ENCODE results near the gene MORC1.
"Not testable (repeated sequence)": the region's sequence is repeated elsewhere in the genome, so short reads cannot be mapped to it uniquely, and the experiment has no call there.

MORC1 gene

DNA sequence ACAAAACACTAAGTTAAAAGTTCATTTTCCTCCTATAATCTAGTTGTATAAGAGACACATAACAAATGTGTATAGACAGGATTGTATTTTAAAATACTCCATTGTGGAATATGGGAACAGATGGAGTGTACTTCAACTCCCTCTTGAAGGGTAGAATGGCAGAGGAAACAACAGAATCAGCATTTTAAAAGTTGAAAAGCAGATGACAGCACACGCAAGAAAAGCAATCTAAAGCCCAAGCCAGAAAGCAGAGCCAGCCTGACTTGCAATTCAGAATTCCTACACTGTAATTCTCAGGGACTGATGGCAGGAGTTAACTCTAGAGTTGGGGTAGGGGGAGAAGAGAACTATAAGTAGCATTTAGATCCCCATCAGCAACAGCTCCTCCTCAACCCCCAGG lies 22.8 kb downstream of the MORC1 start:
- DNase-seq = no peak

DNA sequence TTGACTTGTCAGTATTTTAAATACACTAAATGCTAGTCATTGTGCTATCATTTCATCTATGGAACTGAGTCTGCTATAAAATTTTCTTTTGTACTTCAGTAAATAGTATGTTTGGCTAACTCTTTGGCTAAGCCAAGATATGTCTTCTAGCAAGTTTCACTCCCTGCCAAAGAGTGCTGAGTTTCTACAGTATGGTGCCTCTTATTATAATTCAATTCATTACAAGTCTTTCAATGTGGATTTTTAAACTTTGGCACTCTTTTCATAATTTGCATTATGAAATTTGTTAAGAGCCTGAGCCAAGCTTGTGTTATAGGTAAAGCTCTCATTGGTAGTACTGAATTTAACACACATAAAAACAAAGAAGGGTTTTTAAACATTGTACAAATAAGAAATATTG lies 24.4 kb downstream of the MORC1 start:
- DNase-seq = no peak

DNA sequence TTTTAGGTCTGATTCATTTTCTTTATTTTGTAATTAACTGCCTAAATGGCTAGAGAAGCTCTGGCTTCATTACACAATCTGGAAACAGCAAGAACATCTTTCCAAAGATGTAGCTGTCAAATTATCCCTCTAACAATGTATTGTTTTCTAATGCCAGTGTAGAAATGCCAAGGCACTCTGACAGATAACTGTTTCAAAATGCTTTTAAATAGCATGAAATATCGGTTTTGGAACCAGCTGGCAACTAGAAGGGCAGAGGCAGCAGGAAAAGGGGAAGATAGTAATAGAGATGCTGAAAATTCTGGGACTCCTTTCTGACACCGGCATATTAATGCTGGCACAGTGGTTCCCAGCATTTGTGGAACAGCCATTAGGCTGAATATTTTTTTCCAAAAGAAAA lies 26.1 kb downstream of the MORC1 start:
- no peak for DNase-seq

DNA sequence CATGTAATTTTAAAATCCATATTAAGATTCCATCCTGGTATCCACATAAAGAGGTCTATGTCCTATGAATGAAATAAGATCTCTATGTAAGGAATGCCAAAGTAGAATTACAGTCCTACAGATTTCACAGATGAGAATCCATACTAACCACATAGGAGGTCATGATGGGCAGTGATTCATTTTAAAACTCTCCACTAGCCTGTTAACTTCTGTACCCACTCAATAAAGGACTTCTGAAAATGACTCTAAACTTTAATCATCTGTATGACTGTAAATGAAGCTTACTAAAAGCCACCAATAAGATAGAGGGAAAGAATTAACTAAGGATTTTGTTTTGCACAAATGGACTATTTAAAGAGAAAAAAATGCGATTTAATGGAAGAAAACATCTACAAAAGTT lies 28.7 kb downstream of the MORC1 start:
- no peak for DNase-seq

DNA sequence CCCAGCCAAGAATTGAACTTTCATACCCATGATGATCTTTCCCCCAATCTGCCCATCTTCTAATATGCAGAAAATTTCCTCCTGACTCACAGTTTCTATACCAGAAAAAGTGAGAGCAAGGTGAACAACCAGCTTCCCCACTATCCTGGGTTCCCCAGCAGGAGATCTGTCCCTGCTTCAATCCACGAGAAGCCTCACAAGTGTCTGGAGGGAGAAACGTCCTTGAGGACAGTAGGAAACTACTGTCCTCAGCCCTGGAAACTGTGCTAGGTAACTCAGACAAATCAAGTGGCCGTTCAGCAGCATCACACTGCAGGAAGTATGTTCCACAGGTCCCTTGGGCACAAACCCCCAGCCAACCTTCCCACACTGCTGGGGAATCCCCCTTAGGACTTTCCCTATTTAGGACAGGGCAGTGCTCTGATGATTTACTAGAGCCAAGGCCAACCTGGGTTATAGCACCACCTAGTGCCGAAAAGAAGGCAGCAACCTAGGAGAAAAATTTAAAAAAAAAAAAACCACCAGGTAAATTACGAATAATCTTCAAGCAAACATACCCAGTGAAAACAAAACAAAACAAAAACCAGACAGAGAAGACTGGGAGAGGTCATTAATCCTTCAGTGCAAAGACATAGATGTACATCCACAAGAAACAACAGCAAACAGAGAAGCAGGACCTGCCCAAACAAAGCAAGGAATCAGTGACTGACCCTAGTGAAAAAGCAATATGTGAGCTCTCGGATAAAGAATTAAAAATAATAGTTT lies 36.0 kb downstream of the MORC1 start:
- DNase-seq = peak in 1 of 2 experiments; percentile 20

DNA sequence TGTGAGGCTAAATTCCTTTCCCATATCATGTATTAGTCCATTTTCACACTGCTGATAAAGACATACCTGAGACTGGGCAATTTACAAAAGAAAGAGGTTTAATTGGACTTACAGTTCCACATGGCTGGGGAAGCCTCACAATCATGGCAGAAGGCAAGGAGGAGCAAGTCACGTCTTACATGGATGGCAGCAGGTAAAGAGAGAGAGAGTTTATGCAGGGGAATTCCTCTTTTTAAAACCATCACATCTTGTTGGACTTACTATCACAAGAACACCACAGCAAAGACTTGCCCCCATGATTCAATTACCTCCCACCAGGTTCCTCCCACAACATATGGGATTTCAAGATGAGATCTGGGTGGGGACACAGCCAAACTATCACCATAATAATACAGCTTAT lies 37.8 kb downstream of the MORC1 start:
- not testable (repeated sequence) for DNase-seq

DNA sequence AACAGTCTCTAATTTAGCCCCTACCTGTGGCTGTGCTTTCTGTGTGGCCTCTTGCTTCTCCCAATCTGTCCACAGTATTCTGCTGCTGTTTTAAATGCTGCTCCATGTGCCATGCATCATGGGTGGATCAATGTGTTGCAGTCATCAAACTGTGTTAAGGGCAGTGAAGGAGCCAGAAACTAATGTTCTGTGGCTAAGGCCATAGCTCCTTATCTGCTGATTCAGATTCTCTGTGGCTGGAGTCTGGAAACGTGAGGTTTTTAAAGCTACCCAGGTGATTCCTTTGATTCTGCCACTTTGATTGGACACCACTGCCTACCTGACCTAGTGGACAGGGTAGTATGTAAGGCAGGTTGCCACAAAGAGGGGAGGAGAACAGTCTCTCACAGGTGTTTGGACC lies 44.8 kb downstream of the MORC1 start:
- no peak for DNase-seq

DNA sequence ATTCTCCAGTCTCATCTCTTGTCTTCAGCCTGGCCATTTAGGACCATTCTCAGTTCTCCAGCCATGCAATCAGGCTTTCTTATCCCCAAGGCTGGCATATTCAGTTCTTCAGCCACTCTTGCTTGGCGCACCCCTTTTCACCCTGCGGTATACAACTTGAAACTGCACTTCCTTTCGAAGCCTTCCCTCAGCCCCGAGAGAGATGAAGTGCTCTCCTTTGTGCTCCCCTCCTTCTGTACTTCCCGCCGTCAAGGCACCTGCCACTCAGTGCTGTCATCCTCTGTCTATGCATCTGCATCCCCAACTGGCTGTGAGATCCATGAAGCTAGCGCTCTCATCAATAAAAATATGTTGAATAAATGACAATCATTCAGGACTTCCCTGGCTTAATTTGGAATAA lies 45.7 kb downstream of the MORC1 start:
- DNase-seq = no peak

DNA sequence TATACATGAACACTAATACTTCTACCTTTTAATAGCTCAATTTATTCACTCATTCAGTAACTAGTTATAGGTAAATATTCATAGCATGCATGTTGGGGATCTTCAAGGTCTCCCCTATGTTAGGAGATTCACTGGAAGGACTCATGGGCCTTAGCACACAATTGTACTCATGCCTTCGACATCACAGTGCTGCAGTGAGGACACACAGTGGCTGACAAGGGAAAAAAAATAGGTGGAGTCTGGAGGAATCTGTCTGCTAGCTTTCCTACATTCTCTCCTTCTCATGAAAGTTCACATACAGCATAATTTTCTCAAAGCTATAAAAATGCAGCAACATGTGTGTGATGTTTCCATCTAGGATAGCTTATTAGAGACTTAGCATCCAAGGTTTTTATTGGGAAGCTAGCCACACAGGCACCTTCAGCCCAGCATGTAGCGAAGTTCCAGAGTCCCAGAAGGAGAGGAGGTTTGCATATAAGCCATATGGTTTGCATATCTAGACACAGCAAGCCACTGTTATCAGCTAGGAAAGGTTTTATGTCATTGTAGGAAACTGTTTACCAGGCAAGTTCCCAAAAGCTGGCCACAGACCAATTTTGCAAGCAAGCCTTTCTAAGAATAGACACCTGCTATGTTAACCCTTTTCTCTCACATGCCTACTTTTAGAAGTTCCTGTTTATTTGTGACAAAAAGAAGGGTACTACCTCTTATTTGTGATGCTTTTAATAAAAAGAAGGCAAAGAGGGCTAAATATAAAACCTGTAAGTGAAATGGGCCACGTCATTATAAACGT lies 46.4 kb downstream of the MORC1 start:
- no peak for DNase-seq

DNA sequence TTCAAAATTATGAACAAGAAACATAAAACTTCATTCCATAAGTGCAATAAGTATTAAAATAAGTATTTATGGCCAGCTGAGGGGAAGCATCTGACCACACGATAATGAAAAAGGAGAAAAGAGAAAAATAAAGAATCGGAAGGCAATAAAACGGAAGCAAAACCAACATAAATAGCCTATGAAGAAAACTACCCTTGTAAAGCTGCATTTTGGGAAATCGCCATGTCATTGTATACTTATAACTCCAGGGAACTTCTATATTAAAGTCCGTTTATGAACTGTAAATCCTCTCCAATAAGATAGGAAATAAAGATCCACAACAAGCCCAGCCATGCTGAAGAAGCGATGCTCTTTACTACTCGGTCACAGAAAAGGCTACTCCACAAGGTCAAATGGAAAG lies 47.7 kb downstream of the MORC1 start:
- no peak for DNase-seq

DNA sequence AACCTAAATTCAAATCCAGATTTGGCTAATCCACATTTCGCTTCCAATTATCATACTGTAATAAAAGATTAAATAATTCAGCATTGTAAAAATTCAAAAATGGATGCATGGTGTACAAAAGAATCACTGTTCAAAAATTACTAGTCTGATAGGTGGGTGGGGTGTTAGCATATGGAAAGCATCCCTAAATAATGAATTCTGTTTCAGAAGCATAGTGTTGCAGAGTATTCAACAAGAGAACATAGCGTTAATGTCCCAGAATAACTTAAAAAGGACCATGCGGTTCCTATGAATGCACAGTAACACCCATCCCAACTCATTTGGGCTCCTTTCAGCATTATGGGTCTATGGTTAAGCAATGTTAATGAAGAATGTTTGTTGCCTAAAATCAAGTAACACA lies 51.1 kb downstream of the MORC1 start:
- DNase-seq = no peak

DNA sequence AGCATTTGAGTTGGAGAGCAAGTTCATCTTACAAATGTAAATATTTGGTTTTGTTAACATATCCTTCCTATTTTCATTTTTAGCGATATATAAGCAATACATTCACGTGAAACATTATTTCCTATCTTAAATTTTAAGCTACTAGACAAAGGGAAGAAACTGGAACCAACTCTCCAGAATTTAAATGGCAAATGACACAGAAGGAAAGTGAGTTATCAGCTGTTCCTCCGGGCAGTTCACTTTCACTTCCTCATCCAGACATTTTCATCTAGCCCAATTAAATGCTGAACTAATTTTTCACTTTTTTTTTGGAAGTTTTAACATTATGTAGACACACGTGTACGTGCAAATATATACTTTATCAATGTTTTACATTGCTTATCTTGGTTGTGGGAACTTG lies 58.7 kb downstream of the MORC1 start:
- no peak for DNase-seq

DNA sequence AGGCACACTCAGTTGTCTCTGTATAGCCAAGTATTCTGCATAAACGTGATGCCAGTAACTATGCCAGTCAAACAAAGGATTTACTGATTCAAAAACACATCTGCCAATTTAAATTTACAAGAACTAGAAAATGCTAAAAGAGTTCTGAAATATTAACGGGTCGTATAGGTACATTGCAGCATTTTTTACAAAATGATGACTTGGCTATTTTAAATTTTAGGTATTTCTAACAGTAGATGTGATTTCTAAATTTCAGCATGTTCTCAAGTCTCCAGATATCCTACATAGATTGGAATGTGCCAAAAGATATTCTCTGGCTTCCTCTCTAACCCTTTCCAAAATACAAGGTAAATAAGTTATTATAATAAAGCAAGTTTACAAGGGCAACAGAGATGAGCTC lies 60.3 kb downstream of the MORC1 start:
- DNase-seq = no peak

DNA sequence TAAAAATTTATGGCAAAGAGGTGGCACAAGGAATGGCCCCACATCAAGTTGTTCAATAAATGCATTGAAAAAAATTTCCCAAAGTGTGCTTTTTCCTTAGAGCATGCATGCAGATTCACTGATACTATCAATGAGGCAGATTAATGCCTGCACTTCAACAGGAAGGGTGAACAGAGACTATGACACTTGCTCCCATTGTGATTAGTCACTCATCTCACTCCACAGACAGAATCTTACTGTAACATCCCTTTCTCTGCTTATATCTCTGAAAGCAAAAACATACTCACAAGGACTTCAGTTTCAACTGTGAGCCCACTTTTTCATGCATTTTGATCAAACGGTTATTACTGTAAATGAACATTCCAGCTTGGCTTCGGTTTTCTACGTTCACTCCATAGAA lies 60.9 kb downstream of the MORC1 start:
- DNase-seq = no peak

DNA sequence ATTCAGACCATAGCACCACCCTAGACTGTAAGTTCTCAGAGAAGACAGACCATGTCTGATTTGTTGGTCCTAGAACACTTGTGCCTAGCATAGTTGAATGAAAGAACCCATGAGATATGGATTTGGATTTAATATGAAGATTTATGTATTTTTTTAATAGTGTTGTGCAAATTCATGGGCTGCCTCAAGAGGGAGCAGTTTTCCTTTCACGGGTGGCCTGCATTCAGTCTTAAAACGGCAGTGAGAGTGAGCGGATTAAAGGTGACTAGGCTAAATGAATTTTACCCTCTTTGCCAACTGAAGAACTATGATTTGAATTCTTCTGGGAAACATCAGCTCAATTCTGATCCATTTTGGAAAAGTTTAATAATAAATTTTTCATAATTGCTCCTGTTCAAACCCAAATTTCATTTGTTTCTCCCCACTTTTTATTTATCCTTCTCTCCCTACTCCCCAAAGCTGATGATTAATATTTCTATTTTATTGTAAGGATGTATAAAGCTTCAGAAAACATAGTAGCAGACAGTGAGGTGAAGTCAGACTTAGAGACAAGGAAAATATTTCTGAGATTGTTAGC lies 67.3 kb downstream of the MORC1 start:
- DNase-seq = peak in 1 of 2 experiments; percentile 12

DNA sequence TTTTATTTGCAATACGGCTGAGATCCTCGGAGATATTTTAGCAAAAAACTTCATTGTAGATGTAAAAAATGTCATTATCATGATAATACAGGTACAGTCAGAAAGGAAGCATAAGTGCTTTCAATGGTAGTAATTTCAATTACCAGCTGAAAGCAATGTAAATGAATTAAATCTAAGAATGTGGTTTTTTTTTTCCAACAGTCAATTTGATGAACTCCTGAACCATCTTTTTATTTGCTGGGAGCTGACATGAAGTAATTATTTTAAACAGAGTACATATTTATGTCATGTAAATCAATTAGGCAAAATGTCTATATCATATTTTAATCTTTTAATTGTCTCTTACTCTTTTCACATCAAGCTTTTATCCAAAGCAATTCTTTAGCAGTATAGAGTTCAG lies 70.6 kb downstream of the MORC1 start:
- DNase-seq = no peak

DNA sequence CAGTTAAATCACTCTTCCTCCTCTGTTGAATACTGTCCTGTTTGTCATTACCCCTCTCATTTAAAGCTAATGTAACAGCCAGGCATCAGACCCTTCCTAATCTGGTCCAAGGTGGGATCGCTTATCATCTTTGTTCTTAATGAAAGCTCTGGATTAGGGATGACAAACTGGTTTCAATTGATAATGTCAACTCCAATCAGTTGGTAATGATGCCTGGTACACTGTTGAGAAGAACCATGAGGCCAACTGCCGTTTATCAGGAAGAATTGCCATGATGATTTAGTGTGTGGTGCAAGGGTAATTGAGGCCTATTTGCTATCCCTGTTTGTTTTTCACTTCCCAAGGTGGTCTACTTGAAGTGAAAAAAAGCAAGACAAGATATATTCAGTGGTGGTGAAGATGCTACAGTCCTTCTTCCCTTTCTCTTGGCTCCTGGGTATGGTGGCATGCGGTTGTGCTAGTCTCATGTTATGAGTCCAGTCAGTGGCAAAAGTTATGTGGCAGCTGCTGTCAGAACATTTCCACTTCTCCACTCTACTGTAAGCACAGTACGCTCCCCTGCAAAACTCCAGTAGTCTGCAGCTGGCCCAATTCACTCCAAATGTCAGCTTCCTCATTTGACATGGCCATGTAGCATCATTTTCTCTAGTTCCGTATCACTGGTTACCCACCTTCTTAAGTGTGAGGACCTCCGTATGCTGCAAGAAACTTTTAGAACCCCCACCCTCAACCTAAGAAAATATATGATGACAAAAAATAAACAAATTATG lies 72.5 kb downstream of the MORC1 start:
- DNase-seq = no peak

DNA sequence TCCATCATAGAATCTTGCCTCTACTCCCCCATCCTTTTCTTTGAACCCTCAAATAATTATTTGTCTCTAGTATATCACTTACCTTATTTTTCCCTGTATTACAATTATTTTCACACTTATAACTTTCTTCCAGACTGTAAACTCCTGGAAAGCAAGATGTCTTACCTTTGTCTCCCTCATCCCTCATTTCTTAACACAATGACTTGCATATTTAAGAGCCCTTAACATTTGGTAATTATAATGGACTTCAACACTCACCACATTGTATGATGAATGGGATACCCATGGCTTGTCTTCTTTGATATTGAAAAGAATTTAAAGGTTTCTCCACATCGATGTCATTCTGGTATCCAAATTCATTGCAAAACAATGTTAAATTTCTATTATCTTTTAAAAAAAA lies 82.9 kb downstream of the MORC1 start:
- no peak for DNase-seq

DNA sequence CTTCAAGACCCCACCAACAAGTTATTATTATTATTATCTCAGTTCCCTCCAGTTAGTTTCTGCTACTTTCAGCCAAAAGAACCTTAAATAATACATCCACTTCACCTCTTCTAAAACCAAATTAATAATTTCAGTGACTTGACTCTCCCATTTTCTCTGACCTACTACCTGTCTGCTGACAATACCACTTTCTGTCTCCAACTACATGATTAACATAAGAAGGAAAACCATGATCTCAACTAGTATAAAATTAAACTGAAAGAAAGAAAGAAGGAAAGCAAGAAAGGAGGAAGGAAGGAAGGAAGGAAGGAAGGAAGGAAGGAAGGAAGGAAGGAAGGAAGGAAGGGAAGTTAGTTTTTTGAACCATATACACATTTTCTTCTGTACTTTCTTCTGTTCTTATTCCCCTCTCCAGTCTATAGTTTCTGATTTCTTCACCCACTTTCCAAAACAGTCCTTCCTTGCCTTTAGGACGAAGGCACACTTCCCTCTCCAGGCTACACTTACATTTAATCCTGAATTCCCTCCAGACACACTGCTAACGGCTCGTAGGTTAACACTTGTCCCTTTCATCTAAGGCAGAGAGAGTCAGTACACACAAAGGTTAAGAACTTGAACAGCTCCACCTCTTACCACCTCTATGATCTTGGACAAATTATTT lies 84.8 kb downstream of the MORC1 start:
- no peak for DNase-seq

DNA sequence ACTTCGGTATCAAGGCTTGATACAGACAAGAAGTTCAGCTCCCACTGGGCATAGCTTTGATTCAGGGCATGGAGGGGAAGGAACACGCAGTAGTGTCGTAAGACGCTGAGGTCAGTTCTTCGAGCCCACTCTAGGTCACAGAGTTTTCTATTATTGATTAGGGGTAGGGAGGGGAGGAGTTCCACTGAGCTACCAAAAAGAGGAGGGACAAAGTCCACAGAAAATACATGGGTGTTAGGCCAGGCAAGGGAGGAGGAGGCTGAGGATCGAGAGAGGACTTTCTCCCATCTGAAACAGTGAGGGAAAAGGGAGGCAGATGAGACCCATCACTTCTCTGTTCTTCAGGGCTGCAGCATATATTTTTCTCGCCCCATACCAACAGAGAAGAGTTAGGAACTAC lies 89.2 kb downstream of the MORC1 start:
- DNase-seq = no peak

DNA sequence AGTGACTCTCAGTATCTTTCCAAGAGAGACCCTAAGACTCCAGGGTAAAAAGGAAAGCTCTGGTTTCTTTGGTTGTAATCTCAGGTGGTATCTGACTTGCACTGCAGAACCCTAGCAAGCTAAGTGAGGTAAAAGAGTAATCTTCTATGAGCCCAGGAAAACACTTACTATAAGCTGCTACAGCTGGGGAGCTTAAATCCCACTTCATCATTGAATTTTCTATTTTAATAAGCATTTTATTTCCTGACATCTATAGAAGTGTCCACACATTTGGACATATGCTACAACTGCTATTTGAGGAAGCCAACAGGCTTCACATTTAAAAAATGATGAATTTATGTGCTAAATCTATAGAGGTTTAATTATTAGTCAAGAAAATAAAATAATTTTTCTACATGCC lies 91.1 kb downstream of the MORC1 start:
- no peak for DNase-seq

DNA sequence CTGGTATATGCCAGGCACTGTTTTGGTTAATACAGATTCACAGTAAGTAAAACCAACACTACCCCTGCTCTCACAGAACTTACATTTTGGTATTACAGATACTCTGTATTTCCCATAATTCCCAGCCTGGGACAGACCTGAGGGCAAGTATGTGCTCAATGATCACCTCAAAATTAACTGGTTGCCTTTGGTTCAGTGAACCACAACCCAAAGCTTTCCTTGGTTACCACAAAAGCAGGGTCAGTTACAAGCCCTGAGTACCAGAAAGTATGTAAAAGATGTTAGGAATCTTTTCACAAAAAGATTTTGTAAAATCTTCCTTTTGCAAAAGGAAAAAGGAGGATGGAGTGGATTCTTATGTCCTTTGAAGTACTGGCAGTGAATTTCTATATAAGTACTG lies 92.0 kb downstream of the MORC1 start:
- DNase-seq = no peak
